Measurements from ENCODE around the gene HNRNPU. TPM values are rescaled to one million over a fixed set of nuclear protein-coding genes. Genes with fewer than 3 reads are reported as not detected.
"Not testable (repeated sequence)": the region's sequence is repeated elsewhere in the genome, so short reads cannot be mapped to it uniquely, and the experiment has no call there.

Gene HNRNPU
- polyA plus RNA-seq, 1 donor = 758 TPM

DNA sequence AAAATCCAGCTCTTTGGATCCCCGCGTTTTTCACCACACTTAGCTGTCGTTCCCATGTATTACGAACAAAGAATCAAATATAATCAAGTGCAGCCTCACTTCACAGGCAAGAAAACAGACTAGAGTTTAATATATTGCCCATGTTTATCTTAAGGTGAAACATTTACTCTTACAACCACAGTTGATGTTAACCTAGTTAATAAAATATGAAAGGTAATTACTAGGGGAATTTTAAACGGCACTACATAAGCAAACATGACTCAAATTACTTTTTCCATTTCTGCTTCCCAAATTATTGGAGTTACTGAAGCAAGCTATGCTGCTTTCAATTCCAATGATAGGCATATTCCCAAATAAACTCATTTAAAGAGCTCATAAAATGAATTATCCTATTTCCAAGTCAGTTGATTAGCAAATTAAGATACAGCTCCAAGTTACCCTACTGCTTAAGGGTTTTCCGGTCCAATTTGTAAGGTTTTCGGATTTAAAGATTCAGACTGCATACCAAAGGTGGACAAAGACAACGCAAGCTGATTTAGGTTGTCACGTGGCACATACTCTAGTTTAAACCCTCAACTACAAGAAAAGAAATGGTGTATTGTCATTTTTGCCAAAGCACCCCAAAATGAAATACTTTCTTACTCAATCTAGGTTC, 22.9 kb downstream of the HNRNPU start:
- no peak for DNase-seq

DNA sequence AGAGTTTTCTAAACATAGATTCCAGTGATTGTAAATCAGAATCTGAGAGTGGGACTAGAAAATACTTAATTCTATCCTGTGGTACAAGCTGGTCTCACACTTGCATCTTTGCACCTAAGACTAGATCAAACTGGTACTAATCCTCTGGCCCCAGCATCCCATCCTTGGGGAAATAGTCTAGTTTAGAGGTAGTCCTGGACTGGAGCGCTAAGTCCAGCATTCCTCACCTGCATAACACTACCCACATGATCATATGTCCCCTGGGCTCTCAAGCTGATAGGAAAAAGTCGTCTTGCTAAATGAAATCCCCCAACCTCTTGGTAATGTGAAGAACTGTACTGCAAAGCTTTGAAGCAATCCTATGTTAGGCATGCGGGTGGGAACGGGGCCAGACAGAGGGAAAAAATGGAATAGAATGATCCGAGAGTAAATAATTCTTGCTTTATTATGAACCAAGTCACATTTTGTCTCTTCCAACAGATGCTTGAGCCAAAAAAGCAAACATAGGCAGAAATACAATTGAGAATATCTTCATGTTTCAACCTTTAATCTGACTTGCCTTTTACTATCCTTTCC, 24.0 kb downstream of the HNRNPU start:
- DNase-seq = no peak

DNA sequence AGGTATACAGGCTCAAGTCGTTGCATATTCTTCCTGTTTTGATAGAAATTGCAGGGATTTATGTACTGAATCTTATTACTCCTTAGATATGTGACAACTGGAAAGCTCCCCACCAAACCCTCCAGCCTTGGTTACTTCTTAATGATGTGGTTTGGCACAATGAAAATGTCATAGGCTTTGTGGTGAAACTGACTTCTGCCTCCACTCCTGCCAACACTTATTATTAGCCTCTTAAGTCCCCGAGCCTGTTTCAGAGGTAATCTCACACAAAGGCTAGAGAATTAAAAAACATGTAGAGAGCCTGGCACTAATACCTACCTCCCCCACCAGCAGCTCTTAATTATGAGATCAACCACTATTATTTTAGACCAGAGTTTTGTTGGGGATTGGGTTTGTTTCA, 24.7 kb downstream of the HNRNPU start:
- no peak for DNase-seq

DNA sequence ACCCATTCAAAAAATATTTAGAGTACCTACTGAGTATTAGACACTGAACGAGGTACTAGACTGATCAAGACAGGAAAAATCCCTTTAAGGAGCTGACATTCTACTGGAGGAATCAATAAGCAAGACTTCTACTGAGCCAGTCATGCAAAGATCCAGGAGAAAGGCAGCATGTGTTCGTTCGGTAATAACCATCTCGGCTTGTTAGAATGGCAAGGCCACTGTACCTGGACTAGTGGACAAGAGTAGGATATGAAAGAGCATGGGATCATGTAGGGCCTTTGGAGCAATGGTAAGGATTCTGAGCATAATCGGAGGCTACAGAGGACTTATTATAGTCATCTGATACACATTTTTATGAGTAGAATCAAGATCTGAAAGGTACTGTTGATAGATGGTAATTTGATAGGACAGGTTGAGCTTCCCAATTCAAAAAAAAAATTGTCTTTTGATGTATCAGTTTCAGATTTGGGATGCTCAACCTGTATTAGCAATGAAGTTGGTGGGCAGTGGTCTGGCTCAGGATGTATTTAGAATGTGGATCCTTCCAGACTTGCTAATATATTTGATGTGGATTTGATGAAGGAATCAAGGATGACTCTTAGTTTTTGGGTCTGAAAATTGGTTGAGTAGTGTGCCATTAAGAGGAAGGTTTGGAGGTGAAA, 26.6 kb downstream of the HNRNPU start:
- no peak for DNase-seq

DNA sequence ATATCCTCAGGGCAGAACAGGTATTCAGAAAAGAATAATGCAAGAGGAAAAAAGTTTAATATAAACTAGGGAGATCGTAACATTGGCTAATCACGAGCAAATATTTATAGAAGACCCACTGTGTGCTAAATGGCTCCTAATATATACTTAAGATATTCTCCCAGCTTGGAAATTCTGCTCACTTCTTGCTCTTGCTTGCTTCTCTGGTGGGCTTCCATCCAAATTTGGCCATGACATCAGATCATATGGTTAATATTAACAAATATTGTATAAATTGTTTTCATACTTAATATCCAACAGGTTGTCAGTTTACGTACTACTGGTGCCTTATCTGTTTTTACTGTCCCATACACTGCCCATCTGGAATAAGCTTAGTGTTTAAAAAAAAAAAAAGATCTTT, 27.8 kb downstream of the HNRNPU start:
- DNase-seq = no peak

DNA sequence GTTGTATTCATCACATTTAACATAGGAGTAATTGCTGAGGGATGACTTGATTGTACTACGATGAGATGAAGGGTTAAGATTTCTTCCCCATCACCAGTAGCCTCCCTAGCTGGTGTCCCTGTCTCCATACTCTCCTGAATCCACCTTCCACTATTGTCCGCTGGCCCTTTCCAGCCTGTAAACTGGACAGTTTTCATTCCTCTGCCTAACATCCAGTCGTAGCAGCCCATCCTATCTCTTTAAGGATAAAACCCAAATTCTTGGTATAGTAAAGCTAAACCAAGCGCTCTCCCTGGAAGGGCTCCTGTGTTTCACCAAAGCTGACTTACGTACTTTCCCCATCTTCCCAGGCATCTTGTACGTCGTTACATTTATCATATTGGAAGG, 28.2 kb downstream of the HNRNPU start:
- DNase-seq = no peak

DNA sequence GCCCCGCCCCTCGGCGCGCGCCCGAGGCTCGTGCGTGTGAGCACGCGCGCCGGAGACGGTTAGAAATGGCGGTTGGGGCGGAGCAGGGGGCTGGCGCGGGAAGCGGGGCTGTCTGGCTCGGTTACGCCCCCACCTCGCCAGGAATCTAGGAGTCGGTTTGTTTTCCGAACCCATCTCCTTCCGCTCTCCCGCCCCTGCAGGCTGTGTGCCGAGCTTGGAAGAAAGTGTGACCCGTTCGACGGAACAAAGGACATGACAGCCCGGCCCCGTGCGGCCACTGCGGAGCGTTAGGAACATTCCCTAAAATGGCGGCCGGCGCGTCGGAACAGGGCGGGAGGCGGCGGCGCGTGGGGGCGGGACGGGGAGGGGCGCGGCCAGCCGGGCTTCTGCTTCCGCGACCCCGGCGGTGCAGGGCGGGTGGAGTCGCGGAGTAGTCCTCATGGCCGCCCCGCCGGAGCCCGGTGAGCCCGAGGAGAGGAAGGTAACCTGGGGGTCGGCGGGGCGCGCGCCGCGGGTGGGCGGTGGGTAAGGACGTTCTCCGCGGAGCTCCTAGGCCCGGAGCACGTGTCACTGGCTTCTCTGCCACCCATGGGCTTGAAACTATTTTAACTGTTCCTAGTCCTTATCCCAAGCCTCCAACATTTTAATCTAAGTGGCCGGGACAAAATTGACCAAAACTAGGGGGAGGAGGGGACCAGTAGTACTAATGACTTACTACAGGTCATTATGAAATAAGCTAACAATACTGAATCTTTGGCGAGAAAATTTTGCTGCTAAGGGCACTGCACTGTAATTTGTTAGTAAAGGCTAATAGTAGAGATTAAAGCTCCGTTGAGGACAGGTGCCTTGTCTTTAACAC, 28.8 kb downstream of the HNRNPU start, which contains the start of gene COX20:
Gene COX20, plus strand, starts transcription at position 383 of the 859 bp plus-strand sequence. Its CDS starts 57 bp downstream, at position 440.
- peak; percentile 96 for DNase-seq

DNA sequence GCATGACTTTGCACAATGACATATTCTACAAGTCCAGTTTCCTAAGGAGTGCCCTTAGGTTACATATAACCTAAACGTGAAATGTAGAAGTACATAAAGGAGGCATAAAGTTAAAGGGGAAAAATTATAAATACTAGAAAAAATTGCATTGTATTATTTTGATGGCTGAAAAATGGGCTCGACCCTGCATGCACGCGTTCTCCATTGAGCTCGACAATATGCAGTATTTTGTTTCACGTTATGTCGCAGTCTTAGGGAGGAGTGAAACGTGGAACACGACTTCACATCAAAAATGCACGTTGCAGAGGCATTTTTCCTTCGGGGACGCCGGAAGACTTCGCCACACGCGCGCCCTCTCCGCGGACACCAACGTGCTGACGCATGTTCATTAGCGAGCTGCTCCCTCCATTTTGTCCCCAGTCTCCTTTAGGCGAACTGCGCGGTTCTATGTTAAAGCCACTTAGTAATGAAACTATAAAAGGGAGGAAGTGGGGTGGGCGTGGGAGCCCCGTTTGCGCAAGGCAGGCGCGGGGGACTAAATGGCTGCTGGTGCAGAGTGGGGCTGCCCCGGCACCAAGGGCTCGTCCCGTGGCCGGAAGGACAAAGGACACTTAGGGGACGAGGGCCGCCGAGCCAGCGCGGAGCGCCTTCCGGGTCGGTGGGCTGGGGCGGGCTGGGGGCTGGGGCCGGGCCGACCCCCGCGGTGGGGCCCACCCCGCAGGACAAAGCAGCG, 29.6 kb downstream of the HNRNPU start:
- peak; percentile 90 for DNase-seq

DNA sequence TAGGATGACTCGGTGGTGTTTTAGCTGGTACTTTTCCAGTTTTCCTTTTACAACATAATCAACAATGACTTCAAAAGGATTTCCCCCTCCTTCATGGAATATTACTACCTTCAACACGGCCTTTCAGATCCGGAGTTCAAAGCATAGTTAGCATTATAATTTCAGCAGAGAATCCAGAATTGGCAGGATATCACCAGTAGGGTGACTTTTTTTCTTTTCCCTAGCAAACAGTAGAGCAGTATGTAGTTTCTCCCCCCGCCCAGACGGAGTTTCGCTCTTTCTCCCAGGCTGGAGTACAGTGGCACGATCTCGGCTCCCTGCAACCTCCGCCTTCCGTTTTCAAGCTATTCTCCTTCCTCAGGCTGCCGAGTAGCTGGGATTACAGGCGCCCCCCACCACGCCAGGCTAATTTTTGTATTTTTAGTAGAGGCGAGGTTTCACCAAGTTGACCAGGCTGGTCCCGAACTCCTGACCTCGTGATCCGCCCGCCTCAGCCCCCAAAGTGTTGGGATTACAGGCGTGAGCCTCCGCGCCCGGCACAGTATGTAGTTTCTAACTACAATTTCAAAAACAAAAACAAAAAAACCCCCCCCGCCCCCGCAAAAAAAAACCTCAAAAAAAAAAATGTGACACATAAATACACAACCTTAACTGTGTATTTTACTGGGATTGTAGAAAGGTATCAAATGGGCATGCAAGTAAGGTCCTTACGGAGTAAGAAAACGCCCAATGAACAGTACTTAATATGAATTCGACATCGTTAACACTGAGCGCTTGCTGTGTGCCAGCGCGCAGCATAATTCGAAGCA, 30.4 kb downstream of the HNRNPU start:
- peak; percentile 78 for DNase-seq

DNA sequence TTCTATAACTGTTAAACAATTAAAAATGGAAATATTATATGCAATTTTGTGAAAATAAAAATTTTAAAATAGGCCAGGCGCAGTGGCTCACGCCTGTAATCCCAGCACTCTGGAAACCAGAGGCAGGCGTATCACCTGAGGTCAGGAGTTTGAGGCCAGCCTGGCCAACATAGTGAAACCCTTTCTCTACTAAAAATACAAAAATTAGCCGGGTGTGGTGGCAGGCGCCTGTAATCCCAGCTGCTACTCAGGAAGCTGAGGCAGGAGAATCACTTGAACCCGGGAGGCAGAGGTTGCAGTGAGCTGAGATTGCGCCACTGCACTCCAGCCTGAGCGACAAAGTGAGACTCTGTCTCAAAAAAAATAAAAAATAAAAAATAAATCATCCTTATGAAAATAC, 31.1 kb downstream of the HNRNPU start:
- DNase-seq = not testable (repeated sequence)

DNA sequence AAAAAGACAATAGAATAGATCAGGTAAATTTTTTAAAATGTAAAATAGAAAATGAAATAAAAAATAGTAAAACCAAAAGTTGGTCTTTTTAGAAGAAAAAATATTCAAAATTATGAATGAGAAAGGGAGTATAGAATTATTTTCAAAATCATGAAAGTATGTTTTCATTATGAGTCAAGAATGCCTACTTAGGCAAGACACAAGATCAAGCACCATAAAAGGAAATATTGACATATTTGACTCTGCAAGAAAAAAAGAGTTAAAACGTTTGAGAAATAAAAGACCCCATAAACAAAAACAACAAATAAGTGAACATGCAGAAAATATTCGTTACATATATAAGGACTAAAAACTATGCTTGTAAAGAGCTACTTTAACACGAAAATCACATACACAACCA, 33.7 kb downstream of the HNRNPU start:
- no peak for DNase-seq

DNA sequence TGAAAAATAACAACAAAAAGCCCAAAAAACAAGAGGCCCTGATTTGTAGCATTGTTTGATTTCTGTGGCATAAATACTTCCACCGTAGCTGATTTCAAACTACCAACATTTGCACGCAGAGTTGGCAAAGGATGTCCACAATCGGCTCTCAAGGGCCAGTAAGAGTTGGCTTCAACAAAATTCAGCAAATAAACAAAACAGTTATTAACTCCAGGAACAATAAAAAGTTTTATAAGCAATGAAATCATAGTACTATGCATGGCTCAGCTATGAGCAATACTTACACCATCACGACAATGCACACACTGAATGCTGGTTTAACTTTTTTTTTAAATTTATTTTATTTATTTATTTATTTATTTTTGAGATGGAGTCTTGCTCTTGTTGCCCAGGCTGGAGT, 37.6 kb downstream of the HNRNPU start:
- no peak for DNase-seq

DNA sequence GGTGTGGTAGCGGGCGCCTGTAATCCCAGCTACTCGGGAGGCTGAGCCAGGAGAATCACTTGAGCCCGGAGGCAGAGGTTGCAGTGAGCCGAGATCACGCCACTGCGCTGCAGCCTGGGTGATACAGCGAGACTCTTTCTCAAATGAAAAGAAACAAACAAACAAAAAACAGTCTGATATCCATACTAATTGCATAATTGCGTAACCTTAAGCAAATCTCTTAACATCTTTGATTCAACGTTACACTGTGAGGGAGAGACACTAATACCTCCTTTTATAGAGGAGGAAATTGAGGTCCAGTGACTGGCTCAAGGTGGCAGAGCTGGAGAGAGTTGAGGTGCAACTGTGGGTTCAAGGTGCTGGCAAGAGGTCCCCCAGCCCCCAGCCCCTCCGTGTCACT, 41.5 kb downstream of the HNRNPU start:
- DNase-seq = no peak

DNA sequence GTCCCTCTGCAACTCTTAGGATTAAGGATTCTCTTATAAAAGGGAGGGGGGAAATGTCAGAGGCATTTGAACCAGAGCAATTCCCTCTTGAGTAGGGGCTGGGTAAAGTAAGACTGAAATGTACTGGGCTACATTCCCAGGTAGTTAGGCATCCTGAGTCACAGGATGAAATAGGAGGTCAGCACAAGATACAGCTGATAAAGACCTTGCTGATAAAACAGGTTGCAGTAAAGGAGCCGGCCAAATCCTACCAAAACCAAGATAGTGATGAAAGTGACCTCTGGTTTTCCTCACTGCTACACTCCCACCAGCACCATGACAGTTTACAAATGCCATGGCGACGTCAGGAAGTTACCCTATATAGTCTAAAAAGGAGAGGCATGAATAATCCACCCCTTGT, 43.2 kb downstream of the HNRNPU start:
- no peak for DNase-seq

DNA sequence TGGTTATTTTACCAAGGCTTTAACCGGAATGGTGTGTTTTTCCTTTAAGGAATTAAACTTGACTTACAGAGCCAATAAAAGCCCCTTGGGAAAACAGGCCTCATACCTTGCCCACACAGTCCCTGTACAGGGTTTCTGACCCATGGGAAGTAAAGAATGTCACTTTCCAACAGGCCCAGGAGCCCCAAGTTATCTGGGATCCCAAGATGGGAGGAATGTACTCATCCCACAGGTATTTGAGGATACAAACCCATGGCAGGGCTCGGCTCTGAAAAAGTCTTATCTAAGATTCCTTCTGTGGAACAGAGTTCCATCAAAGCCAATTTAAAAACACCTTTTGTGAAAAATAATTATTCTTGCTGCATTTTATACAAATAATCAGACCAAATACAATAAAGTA, 44.2 kb downstream of the HNRNPU start:
- no peak for DNase-seq

DNA sequence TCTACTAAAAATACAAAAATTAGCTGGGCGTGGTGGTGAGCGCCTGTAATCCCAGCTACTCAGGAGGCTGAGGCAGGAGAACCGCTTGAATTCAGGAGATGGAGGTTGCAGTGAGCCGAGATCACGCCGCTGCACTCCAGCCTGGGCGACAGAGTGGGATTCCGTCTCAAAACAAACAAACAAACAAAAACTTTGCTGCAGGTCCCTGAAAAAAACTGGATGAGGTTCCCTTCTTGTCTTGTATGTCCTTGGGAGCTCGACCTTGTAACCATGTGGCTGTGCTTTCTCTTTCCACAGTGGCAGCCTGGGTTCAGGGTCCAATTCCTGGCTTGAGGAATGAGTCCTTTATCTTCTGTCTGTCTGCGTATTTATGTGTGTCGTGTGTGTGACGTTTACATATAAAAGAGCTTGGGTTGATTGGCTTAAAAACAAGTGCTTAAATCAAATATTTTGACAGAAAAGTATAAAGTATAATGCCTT, 46.9 kb downstream of the HNRNPU start:
- no peak for DNase-seq

DNA sequence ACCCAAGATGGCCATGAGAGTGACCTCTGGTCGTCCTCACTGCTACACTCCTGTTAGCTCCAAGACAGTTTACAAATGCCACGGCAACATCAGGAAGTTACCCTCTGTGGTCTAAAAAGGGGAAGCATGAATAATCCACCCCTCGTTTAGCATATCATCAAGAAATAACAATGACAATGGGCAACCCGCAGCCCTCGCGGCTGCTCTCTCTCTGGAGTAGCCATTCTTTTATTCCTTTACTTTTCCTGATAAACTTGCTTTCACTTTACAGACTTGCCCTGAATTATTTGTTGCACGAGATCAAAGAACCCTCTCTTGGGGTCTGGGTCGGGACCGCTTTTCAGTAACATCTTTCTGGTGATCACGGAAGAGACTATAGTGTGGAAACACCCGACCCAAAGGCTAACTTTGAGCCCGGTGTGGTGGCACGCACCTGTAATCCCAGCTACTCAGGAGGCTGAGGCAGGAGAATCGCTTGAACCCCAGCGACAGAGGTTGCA, 48.7 kb downstream of the HNRNPU start:
- no peak for DNase-seq

DNA sequence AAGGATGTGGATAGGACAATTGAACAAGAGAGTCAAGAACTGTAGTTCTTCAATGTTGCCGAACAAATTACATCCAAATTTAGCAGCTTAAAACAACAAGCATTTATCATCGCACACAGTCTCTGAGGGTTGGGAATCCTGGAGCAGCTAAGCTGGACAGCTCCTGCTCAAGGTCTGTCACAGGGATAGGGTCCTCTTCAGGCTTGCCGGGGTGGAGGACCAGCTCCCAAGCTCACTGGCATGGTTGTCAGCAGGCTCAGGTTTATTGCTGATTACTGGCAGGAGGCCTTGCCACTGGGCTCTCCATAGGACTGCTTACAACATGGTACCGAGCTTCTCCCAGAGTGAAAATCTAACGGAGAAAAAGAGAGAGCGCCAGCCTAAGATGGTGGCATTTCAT, 51.0 kb downstream of the HNRNPU start:
- no peak for DNase-seq

DNA sequence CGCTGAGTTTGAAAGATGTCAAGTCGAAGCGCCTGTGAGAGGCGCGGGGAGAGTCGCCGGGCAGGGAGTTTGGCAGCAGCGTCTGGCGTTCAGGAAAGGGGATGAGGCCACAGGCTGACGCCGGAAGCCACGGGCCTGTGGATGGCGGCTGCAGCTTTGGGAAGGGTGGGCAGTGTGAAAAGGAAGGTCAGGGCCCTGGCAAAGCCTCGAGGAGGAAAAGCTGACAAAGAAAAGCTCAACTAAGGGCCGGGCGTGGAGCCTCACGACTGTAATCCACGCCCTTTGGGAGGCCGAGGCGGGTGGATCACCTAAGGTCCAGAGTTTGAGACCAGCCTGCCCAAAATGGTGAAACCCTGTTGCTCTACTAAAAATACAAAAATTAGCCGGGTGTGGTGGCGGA, 54.1 kb downstream of the HNRNPU start:
- DNase-seq = no peak

DNA sequence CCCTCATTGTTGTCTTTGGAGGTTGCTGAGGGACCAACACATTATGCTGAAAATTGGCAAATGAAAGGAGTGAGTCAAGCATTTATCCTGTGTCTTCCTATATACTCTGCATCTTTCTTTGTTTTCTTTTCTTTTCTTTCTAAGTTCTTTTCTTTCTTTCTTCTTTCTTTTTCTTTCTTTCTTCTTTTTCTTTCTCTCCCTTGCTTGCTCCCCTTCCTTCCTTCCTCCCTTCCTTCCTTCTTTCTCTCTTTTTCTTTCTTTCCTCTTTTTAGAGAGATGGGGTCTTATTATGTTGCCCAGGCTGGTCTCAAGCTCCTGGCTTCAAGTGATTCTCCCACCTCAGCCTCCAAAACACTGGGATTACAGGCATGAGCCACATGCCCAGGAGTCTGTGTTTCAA, 57.2 kb downstream of the HNRNPU start:
- no peak for DNase-seq

DNA sequence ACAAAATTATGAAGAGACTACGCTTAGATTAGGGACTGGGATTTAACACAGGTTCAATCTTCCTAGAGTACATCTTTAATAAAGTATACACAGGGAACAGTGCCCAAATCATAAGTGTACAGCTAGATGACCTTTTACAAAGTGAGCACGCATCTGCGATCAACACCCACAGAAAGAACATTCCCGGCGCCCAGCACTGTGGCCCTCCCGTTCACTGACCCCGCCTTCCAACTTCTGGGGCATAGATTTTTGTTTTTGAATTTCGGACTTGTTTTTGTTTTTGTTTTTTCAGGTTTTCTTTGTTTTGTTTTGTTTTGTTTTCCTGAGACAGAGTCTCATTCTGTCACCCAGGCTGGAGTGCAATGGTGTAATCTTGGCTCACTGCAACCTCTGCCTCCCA, 59.5 kb downstream of the HNRNPU start:
- no peak for DNase-seq
